Osteoblast (primary cell): ENCODE data around the gene MYO3B. TPM values are rescaled to one million over a fixed set of nuclear protein-coding genes. Genes with fewer than 3 reads are reported as not detected.
"Not testable (repeated sequence)": the region's sequence is repeated elsewhere in the genome, so short reads cannot be mapped to it uniquely, and the experiment has no call there.

Experiments
- DNase-seq: peaks from one replicate; pipeline ENCODE4 v3.0.0; 2011; ENCODE audit warnings: low spot score, mixed read lengths; ENCODE audit not compliant: insufficient read length; ENCODE audit errors: missing footprints
- H2AFZ ChIP-seq: 2 replicates; pipeline ENCODE4 v1.6.0; 2011; ENCODE audit warnings: mild to moderate bottlenecking, low read length
- H3K27ac ChIP-seq: 2 replicates; pipeline ENCODE4 v1.5.1; 2011; ENCODE audit warnings: mild to moderate bottlenecking, low read depth, low read length, moderate library complexity
- H3K27me3 ChIP-seq: 2 replicates; pipeline ENCODE4 v1.6.0; 2012; ENCODE audit warnings: mild to moderate bottlenecking, control low read depth, inconsistent platforms, low read length, moderate library complexity; ENCODE audit not compliant: insufficient read depth
- H3K36me3 ChIP-seq: 2 replicates; pipeline ENCODE4 v1.5.1; 2011; ENCODE audit warnings: mild to moderate bottlenecking, low read length, control low read depth, moderate library complexity; ENCODE audit not compliant: insufficient read depth
- H3K4me1 ChIP-seq: 2 replicates; pipeline ENCODE4 v1.5.1; 2011; ENCODE audit warnings: mild to moderate bottlenecking, low read length, control low read depth, moderate library complexity; ENCODE audit not compliant: insufficient read depth
- H3K4me2 ChIP-seq: 2 replicates; pipeline ENCODE4 v1.6.0; 2011; ENCODE audit warnings: mild to moderate bottlenecking, low read length; ENCODE audit not compliant: insufficient read depth
- H3K4me3 ChIP-seq: fragments of 200-600 bp; sonication (generic); 3 replicates; pipeline ENCODE4 v1.5.1; 2012; ENCODE audit warnings: mild to moderate bottlenecking, low read length, inconsistent platforms; ENCODE audit not compliant: insufficient read depth
- H3K79me2 ChIP-seq: 2 replicates; pipeline ENCODE4 v1.6.0; 2012; ENCODE audit warnings: mild to moderate bottlenecking, low read length, control low read depth, inconsistent platforms; ENCODE audit not compliant: insufficient read depth
- H3K9me3 ChIP-seq: 2 replicates; pipeline ENCODE4 v1.5.1; 2011; ENCODE audit warnings: low read depth, low read length, control low read depth
- H4K20me1 ChIP-seq: 2 replicates; pipeline ENCODE4 v1.6.0; 2012; ENCODE audit warnings: mild to moderate bottlenecking, low read length, control low read depth; ENCODE audit not compliant: insufficient read depth
- total RNA-seq: library from RNA; depleted of rRNA; stranded (reverse); fragments of >200 nt; gene quantifications from 2 replicates; pipeline ENCODE4 v1.2.3, GENCODE V29; 2012
- TF ChIP-seq, protein P1 (sequence below): IDR thresholded peaks from 2 replicates; pipeline ENCODE4 v1.5.1; 2011; ENCODE audit warnings: mild to moderate bottlenecking, low read depth, low read length, moderate library complexity; ENCODE audit errors: extremely low read depth

The MYO3B gene
- total RNA-seq, 1 donor = 0.36 TPM

DNA sequence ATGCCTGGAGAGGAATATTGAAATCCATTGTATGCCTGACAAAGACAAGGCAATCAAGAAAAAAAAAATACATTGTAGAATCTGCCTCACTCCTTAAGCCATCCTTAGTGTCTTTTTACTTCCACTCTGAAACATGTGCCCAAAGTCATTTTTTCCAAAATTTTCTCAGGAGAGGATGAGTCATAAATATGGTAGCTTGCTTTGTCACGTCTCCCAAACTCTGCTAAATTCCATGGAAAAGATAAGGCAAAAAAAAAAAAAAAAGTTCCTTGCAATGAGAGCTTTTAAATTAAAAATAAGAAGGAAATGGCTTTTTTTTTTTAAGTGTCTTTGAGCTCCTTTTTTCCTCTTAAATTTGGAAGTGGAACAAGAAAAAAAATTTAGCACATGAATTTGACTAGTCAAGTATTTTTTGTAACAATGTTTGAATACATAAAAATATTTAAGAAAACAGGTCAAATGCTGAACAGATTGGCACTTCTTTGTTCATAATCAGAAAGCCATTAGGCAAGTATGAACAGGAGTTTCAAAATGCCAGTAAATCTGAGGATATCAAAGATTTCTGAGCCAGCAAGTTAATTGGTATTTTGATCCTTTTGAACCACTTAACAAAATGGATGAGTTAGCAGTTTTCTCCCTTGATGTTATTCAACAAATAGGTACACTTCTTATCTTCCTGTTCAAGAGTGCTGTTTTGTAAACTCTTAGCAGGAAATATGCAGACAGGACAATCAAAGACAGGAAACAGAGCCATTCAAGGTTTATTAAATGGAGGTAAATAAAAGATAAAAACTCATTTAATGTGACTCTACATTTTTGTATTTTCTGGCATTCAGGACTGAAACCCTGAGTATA lies 289.8 kb downstream of the MYO3B start:
- H3K79me2 ChIP-seq = no peaks in the 10 kb centered on the region
- H3K27me3 ChIP-seq = no peaks in the 10 kb centered on the region
- H3K4me2 ChIP-seq = no peak overlapping the region
- no peaks in the 10 kb centered on the region for H3K9me3 ChIP-seq
- TF ChIP-seq, protein P1, sequence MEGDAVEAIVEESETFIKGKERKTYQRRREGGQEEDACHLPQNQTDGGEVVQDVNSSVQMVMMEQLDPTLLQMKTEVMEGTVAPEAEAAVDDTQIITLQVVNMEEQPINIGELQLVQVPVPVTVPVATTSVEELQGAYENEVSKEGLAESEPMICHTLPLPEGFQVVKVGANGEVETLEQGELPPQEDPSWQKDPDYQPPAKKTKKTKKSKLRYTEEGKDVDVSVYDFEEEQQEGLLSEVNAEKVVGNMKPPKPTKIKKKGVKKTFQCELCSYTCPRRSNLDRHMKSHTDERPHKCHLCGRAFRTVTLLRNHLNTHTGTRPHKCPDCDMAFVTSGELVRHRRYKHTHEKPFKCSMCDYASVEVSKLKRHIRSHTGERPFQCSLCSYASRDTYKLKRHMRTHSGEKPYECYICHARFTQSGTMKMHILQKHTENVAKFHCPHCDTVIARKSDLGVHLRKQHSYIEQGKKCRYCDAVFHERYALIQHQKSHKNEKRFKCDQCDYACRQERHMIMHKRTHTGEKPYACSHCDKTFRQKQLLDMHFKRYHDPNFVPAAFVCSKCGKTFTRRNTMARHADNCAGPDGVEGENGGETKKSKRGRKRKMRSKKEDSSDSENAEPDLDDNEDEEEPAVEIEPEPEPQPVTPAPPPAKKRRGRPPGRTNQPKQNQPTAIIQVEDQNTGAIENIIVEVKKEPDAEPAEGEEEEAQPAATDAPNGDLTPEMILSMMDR = no peak
- no peaks in the 10 kb centered on the region for H3K4me1 ChIP-seq
- H2AFZ ChIP-seq = no peak overlapping the region
- H4K20me1 ChIP-seq = no peaks in the 10 kb centered on the region
- H3K4me3 ChIP-seq = no peak overlapping the region
- H3K27ac ChIP-seq = no peak overlapping the region
- DNase-seq = no peak
- H3K36me3 ChIP-seq = no peaks in the 10 kb centered on the region

DNA sequence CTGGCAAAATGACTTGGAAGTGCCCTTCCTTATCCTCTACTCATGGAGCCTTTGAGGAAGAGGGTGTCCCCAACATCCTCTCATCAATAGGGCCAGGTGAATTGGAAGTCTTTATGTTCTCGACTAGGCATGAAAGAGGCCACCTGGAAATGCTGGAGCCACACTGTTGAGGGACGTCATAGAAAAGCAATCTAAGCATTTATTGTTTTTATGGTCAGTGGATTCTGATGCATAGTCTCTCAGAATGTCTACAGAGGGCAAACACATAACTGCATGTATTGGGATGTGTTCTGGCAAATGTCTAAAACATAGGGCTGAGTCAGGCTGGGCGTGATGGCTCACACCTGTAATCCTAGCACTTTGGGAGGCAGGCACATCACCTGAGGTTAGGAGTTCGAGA lies 290.6 kb downstream of the MYO3B start:
- Histone ChIP-seq H3K4me1 (no peaks in the 10 kb centered on the region), H3K9me3 (no peaks in the 10 kb centered on the region), H2AFZ (no peak overlapping the region), H3K36me3 (no peaks in the 10 kb centered on the region), H3K4me3 (no peak overlapping the region), H4K20me1 (no peaks in the 10 kb centered on the region), H3K27ac (no peak overlapping the region), H3K79me2 (no peaks in the 10 kb centered on the region), H3K27me3 (no peaks in the 10 kb centered on the region), H3K4me2 (no peak overlapping the region)
- no peak for DNase-seq
- TF ChIP-seq, protein P1 = no peak

DNA sequence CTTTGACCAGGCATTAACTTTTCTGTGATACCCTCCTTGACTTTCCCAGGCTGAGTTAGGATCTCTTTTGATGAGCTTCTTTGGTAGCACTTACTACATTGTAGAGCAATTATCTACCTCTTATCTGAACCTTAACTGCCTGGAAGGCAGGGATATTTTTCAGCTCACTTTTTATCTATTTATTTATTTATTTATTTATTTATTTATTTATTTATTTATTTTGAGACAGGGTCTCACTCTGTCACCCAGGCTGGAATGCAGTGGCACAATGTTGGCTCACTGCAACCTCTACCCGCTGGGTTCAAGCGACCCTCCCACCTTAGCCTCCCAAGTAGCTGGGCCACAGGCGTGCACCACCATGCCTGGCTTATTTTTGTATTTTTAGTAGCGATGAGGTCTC lies 294.6 kb downstream of the MYO3B start:
- H3K9me3 ChIP-seq, H3K4me2 ChIP-seq, H3K79me2 ChIP-seq, H3K27ac ChIP-seq, DNase-seq, H3K27me3 ChIP-seq, H4K20me1 ChIP-seq, H3K4me1 ChIP-seq, H3K36me3 ChIP-seq, H2AFZ ChIP-seq, H3K4me3 ChIP-seq: not testable (repeated sequence)

DNA sequence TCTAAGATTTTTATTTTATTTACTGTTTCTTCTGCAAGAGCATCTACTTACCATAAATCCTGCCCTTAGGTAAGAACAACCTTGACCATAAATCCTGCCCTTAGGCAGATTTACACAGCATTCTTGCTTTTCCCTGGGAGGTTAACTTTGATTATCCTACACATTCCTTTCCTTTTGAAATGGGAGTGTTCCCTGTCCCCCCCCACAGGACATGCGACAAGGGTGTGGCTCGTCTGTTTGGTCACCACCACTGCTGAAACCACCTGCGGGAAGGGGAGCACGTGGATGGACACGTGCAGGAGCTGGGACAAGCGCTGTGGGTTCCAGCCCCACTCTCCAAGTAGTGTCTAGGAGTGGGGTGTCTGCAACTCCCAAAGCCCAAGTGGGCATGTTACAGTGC lies 297.9 kb downstream of the MYO3B start:
- Histone ChIP-seq H3K4me3 (no peak overlapping the region), H3K36me3 (no peaks in the 10 kb centered on the region), H3K4me1 (no peaks in the 10 kb centered on the region), H3K4me2 (no peak overlapping the region), H4K20me1 (no peaks in the 10 kb centered on the region), H2AFZ (no peak overlapping the region), H3K79me2 (no peaks in the 10 kb centered on the region), H3K27ac (no peak overlapping the region), H3K27me3 (no peaks in the 10 kb centered on the region), H3K9me3 (no peaks in the 10 kb centered on the region)
- TF ChIP-seq, protein P1 = no peak
- no peak for DNase-seq
